Measurements from ENCODE around the gene KRTAP5-2.
"Not testable (repeated sequence)": the region's sequence is repeated elsewhere in the genome, so short reads cannot be mapped to it uniquely, and the experiment has no call there.

KRTAP5-2 gene

DNA sequence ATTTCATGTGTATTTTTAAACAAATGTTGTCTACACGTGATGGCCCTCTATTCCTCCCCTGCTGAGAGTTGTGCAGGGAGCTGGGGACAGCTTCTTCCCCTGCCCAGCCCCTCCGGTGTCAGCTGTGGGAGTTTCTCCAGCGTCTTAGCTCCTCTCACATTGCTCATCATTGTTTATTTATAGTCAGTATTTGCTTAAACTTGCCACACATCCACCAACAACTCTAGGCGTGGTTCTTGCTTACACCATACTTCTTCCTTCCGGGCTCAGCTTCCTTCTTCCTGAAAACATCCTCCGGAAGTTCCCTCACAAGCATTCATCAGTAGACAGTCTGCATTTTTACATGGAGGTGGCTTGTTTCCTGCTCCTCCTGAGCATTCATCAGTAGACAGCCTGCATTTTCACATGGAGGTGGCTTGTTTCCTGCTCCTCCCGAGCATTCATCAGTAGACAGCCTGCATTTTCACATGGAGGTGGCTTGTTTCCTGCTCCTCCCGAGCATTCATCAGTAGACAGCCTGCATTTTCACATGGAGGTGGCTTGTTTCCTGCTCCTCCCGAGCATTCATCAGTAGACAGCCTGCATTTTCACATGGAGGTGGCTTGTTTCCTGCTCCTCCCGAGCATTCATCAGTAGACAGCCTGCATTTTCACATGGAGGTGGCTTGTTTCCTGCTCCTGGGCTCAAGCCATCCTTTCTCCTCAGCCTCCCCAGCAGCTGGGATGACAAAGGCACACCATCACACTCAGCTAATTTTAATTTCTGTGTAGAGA is 8.7 kb downstream of the KRTAP5-2 start:
- DNase-seq: peak; percentile 68

DNA sequence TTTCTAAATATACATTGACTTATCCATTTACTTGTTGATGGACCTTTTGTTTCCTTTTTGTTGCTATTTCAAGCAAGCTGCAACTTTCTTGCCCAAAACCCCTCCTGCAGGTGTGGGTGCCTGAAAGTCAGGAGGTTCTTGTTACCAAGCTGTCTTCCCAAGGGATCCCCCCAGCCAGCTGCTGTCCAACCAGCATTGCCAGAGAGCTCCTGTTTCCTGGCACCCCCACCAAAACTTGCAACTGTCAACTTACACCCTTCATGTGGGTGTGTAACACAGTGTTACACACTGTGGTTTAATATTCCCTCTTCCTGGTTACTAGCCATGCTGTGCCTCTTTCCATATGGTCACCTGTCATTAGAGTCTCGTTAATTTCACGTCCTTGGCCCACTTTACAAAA is 11.4 kb downstream of the KRTAP5-2 start:
- no peak for DNase-seq

DNA sequence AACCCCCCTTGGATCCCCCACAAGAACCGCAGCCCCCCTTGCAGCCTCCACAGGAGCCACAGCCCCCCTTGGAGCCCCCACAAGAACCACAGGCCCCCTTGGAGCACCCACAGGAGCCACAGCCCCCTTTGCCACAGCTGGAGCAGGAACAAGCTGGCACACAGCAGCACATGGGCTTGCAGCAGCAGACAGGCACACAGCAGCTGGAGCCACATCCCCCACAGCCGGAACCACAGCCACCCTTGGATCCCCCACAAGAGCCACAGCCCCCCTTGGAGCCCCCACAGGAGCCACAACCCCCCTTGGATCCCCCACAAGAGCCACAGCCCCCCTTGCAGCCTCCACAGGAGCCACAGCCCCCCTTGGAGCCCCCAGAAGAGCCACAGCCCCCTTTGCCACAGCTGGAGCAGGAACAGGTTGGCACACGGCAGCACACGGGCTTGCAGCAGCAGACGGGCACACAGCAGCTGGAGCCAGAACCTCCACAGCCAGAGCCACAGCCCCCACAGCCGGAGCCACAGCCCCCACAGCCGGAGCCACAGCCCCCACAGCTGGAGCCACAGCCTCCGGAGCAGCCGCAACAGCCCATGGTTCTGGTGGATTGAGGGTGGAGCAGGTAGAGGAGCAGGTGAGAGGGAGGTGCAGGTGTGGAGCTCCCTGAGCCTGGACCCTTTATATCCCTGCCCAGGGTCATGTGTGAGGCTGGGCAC is 13.3 kb downstream of the KRTAP5-2 start, which contains the start of gene KRTAP5-1:
TSS of gene KRTAP5-1 (minus strand) at position 623 of the 710 bp plus-strand sequence. CDS start at position 589, 34 bp downstream.
- DNase-seq: not testable (repeated sequence)

DNA sequence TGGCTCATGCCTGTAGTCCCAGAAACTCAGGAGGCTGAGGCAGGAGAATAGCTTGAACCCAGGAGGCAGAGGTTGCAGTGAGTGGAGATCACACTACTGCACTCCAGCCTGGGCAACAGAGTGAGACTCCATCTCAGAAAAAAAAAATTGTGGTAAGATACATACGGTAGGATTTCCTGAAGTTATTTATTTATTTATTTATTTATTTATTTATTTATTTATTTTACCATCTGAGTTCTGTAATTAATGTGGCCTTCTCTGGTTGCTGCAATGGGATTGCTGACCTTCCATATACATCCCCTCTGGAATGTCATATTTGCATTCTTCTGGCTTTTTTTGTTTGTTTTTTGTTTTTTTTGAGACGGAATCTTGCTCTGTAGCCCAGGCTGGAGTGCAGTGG is 15.2 kb downstream of the KRTAP5-2 start:
- DNase-seq: not testable (repeated sequence)

DNA sequence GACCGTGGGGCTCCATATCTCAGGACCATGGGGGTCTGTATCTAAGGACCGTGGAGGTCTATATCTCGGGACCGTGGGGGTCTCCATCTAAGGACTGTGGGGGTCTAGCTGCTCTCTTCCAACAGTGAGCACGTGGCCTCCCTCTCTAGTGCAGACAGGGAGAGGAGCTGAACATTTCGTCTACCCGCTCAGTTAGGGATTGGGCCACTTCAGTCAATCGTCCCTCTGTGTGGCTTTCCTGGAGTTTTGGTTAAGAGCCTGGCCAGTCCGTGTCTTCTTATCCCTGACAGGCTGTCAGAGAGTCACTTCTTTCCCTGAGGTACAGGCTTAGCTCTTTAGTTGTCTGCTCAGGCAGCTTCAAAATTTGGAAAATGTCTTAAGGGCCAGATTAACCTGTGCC is 16.1 kb downstream of the KRTAP5-2 start:
- no peak for DNase-seq

DNA sequence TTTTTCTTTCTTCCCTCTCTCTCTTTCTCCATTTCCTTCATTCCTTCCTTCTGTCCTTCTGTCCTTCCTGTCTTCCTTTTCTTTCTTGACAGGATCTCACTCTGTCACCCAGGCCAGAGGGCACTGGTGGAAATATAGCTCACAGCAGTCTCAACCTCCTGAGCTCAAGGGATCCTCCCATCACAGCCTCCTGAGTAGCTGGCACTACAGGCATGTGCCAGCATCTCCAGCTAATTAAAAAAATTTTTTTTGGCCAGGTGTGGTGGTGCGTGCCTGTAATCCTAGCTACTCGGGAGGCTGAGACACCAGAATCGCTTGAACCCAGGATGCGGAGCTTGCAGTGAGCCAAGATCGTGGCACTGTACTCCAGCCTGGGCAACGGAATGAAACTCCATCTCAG is 21.3 kb downstream of the KRTAP5-2 start:
- no peak for DNase-seq

DNA sequence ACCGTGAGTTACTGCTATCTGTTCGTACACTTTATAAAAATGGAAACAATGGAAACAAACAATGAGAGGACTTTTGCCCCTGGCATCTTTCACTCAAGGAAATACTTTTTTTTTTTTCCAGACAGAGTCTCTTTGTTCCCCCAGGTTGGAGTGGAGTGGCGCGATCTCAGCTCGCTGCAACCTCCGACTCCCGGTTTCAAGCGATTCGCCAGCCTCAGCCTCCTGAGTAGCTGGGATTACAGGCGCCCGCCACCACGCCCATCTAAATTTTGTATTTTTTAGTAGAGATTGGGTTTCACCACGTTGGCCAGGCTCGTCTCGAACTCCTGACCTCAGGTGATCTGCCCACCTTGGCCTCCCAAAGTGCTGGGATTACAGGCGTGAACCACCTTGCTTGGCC is 22.3 kb downstream of the KRTAP5-2 start:
- not testable (repeated sequence) for DNase-seq

DNA sequence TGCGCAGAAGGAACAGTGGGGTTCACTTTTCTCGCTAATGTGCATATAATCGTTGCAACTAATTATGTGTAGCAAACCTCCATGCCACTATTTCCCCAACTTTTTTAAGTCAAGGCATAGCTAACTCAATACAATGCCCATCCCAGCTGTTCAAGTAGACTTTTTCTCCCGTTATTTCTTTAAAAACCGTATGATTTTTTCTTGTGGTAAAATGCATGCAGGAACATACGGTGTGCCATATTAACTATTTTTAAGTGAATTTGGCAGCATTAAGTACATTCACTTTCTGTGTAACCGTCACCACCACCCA is 23.2 kb downstream of the KRTAP5-2 start:
- no peak for DNase-seq

DNA sequence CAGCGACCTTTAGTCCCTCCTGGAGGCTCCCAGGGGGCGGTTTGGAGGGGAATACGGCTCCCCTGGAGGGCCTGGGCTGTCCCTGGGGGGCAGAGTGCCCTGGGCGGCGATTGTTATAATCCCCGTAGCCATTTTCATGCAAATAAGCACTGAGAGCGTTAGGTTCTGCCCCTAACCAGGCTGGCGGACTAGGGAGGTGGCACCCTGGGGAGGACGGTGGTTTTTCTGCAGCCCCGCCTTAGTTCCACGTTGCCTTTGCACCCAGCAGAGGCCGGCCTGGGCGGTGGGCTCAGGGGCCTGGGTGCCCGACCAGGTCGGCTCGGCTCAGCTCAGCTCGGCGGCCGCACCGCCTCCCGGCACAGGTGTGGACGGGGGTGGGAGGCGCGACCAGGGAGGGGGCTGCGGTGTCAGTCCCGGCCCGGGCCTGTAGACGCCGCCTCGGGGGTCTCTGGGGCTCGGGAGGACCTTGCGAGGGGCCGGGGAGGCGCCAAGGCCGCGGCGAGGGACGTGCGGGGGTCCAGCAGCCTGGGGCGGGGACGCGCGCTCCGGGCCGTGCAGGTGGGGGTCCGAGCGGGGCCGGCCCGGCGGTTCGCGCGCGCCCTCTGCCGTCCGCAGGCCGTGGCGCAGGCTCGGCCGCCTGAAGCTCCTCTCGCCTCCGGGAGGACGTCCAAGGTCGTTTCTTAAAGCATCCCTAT is 23.7 kb downstream of the KRTAP5-2 start:
- peak; percentile 74 for DNase-seq

DNA sequence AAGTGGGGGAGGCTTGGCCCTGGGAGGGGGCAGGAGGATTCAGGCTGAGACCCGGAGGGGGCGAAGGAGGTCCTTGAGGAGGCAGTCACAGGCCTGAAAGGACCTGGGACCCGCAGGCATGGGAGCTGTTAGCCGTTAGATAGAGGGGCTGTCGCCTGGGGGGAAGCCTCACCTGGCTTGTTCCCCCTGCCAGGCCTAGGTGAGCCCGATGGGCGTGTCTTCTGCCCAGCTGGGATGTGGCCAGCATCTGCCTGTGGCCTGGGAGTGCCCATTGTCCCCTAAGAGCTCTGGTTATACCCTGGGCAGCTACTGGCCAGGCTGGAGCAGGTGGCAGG is 24.2 kb downstream of the KRTAP5-2 start:
- no peak for DNase-seq

DNA sequence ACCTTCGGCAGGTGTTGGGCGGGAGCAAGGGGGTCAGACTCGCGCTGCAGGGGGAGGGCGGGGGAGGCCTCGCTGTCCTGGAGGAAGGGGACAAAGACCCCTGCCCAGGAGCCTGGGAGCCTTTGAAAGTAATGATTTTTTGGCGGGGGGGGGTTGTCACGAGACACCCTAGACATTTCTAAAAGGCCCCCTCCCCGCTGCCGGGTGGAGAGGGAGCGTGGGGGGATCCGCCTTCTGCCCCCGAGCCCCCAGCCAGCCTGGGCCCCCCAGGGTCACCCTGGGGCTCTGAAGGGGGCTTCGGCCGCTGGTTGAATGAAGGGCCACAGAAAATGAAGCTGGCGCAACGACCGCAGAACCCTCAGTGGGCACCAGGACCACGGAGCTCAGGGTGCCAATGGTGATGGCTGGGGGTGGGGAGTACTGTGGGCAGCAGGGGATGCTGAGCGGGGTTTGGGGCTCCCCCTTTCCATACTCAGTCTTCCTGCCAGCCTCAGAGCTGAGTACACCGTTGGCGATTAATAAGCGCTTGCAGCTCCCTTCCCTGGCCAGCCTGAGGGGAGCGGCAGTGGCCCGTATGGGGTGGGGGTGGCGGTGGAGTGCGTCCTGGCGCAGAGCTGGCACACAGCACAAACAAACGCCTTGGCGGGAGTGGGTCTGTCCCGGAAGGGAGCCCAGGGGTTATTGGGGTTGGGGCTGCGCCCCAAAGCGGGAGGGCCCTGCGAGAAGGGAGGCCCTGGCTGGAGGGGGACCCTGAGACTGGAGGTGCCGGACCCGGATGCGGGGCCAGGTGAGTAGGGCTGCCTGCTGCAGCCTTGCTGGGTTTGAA is 24.8 kb downstream of the KRTAP5-2 start:
- DNase-seq: peak; percentile 68

DNA sequence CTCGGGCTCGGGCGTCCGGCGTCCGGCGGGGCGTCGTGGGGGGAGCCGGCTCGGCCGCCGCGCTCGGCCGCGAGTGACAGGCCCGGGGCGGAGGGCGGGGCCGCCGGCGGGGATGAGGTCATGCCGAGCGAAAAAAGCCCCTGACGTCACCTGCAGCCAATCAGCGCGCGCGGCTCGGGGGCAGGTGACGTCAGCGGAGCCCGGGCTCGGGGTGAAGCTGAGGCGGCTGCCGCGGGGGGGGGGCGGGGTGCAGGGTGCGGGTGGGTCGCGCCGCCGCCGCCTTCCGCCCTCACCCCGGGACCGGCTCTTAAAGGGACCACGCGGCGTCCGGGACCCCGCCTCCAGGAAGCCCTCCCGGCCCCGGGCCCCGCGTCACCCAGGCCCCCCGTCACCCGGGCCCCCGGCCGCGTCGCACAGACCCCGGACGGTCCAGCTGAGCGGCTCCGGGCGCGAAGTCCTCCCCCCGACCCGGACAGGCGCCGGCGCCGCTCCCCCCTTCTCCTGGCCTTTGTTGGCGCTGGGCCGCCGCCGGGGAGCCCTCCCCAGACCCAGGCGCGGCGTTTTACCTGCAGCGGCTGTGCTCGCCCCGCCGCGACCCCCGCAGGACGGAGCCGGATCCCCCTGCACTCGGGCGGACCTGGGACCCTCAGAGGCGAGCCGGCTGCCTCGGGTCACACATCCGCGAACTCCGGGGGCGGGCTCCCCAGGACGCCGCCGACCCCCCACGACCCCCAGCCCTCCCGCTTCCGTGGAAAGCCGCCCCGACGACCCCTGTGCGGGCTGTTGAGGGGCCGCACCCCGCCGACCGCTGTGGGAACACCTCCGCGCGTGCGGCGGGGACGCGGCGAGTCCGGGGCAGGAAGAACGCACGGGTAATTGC is 25.7 kb downstream of the KRTAP5-2 start, which contains the start of gene DUSP8:
TSS of gene DUSP8 (minus strand) at position 75 of the 880 bp plus-strand sequence. CDS start 6,445 bp downstream, outside the sequence.
- DNase-seq: peak; percentile 96

DNA sequence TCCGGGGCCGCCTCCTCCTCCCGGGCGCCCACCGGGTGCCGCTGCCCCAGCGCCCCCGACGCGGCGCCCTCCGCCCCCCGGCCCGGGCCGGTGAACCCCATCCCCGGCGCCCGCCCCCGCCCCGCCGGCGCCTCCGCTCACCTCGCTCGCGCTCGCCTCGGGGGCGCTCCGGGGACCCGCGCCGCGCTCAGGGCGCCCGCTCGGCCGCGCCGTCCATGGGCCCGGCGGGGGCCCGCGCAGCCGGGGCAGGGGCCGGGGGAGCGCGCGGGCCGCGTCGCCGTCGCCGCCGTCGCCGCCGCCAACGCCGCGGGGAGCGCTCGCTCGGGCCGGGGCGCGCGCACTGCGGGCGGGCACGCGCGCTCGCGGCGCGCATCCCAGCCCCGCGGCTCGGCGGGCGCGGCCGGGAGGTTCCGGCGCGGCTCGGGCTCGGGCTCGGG is 26.3 kb downstream of the KRTAP5-2 start:
- DNase-seq: no peak

DNA sequence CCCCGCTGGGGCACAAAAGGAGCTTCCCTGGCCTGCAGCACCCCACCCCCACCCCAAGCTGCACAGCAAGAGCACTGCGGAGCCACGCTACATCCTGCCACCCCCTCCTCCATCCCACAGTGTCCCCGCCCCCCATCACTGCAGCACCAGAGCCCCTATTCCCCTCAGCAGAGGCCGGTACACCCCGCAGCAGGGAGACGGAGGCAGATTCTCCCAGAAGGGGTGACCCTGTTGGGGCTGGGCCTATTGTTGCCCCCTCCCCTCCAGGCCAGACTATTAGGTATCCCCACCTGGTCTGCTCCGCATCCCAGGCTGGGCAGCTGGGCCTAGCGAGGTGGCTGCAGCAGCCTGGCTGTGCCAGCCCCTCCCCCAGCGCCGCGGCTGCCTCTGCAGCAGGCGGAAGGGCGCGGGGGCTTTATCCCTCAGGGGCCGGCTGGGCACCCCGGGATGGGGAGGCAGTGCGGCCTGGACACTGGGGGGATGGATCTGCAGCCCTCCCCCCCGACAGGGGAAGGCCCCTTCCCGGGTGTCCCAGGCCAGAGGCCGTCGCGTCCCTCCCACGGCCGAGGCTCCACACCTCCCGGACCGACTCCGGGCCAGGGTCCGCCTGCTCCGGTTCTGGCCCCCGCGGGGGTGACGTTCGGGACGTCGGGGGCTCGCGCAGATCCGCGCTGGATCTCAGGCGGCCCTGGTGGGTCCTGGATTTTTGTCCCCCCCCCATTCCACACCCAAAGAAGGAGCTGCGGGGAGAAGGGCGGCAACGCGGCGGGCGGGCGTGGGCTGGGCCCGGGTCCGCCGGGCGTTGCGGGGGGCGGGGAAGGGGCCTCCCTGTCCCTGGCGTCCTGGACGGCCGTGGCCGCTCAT is 27.0 kb downstream of the KRTAP5-2 start:
- peak; percentile 49 for DNase-seq

DNA sequence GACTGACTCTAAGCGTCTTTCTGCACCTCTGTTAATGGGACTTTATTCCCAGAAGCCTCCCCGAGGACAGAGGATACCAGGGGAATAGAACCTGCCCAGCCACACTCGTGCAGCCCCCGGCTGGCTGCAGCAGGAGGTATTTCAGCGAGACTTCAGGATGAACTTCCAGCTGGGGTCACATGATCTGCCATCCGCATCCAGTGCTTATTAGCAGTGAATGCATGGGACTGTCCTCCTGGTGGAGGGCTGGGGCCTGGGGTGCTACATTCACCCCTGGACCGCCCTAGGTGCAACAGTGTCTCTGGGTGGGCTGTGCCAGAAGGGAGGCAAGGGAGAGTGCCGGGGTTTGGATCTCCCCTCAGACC is 27.6 kb downstream of the KRTAP5-2 start:
- no peak for DNase-seq

DNA sequence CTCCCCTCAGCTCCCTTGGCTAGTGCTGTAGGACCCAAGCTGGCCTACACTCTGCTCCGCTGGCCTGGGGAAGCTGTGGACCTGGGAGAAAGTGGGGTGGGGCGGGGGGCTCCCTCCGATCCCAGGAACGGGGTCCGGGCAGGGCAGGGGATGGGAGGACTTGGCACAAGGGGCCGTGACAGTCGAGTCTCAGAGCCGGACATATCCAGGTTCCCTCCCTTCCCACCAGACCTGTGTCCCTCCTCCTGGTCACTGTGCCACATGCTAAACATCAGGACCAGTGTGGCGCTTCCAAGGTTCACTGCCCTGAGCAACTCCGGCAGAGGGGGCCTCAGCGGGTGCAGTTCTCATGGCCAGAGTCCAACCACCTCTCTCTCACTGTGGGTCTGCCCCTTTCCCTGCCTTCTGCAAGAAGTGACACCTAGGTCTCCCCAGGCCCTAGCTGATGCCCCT is 28.1 kb downstream of the KRTAP5-2 start:
- no peak for DNase-seq

DNA sequence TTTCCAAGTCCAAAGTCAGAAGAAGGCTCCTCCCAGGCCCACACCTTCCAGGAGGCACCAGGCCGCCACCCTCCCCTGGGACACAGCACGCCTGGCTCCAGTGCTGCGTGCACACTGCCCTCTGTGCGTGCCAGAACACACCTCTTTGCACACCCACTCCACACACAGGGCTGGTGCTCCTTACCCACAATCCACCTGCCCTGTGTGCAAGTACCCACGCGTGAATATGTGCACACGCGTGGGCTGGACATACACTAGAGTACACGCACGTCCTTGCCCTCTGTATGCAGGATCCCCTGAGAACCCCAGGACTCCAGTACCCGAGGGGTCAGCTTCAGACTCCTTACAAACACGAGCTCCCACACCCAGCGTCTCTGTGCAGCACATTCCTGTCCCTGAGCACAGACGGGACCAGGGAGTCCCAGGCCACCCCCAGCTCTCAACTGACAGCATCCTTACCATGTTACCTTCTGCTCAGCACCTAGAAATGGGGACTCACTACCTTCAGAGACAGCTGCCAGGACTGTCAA is 28.8 kb downstream of the KRTAP5-2 start:
- DNase-seq: no peak

DNA sequence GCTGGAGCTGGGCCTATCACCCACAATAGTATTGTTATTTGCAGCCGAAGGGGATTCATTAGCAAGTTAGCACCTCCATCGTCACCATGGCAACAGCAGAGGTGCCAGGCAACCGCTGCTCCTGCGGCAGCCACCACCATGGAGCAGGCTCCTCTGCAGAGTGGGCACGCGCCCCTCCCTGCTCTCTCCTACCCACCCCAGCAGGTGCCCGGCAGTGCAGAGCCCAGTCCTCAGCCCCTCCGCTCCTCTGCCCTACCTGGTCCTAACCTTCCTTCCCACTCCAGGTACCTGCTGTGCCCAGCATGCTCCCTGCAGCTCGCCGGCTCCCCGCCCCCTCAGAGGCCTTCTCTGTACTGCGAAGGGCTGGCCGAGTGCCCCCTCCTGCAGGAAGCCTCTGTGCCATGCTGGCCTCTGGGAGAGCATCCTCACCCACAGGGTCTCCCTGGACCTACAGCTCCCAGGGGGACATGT is 29.6 kb downstream of the KRTAP5-2 start:
- peak; percentile 80 for DNase-seq

DNA sequence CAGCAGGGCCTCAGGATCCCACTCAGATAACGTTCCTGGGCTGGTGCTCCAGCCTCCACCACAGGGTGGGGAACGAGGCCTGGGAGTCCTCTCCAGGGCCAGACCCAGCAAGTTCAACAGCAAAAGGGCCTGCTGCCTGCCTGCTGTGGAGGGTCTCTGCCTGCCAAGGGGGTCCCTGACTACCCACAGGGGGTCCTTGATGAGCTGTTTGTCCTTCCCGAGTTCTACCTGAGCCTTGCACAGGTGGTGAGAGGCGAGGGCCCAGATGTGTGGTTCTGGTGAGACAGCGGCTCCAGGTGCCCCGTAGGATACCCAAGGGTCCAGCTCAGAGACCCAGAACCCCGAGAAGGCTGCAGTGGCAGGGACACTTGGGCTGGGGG is 30.4 kb downstream of the KRTAP5-2 start:
- DNase-seq: no peak

DNA sequence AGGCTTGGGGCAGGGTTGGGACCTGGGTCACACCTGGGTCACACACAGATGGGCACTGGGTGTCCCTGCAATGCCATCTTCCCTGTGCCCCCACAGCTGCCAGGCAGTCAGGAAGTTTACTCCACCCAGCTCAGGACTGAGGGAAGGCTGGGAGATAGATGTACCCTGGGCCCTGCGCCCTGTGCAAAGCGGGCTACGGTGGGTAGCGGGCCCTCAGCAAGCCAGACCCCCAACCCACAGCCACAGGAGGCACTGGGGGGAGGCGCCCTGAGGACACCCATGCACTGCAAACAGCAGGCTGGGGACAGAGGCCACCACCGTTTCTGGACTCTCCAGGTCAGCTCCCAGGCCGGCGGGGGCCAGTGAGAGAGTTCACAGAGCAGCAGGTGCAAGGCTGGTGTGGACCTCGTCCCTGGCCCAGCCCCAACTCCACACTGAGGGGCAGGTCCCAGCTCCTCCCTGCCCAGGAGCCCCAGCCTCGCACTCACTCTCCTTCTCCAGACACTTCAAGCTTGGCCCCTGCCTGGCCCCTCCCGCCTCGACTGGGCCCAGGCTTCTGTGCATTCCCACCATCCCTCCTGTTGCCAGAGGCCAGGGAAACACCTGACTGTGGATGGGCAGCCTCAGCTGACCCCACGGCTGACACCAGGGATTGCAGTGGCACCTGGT is 30.9 kb downstream of the KRTAP5-2 start:
- DNase-seq: no peak

All from CD4-positive, alpha-beta T cell treated with Interleukin-17A for 1 hour (primary cell).